T-helper 2 cell treated with Interferon-gamma antibody and Interleukin-4, amounts not matched to agents 5 μg/mL and 100 μg/mL, for 36 hours (primary cell): Measurements from ENCODE around the gene PCDHB13.
"Not testable (repeated sequence)": the region's sequence is repeated elsewhere in the genome, so short reads cannot be mapped to it uniquely, and the experiment has no call there.

Source experiments
- DNase-seq: peaks from one replicate; pipeline ENCODE4 v3.0.0; 2021; ENCODE audit warnings: low spot score
- H3K27ac Mint-ChIP-seq: one replicate; pipeline ENCODE4 v1.8.0; 2021; ENCODE audit warnings: mild to moderate bottlenecking, mixed read lengths
- H3K27me3 Mint-ChIP-seq: one replicate; pipeline ENCODE4 v1.8.0; 2021; ENCODE audit warnings: low read depth, mixed read lengths
- H3K36me3 Mint-ChIP-seq: one replicate; pipeline ENCODE4 v1.8.0; 2021; ENCODE audit warnings: low read depth, mixed read lengths
- H3K4me1 Mint-ChIP-seq: one replicate; pipeline ENCODE4 v1.8.0; 2021; ENCODE audit warnings: low read depth, mixed read lengths
- H3K4me3 Mint-ChIP-seq: one replicate; pipeline ENCODE4 v1.8.0; 2022; ENCODE audit warnings: mild to moderate bottlenecking, moderate library complexity, mixed read lengths
- H3K9me3 Mint-ChIP-seq: one replicate; pipeline ENCODE4 v1.8.0; 2021; ENCODE audit warnings: mixed read lengths

The PCDHB13 gene

DNA sequence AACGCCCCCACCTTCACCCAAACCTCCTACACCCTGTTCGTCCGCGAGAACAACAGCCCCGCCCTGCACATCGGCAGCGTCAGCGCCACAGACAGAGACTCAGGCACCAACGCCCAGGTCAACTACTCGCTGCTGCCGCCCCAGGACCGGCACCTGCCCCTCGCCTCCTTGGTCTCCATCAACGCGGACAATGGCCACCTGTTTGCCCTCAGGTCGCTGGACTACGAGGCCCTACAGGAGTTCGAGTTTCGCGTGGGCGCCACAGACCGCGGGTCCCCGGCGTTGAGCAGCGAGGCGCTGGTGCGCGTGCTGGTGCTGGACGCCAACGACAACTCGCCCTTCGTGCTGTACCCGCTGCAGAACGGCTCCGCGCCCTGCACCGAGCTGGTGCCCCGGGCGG is 11.1 kb downstream of the PCDHB13 start:
- not testable (repeated sequence) for H3K27me3 Mint-ChIP-seq, DNase-seq, H3K27ac Mint-ChIP-seq, H3K4me1 Mint-ChIP-seq, H3K36me3 Mint-ChIP-seq, H3K4me3 Mint-ChIP-seq
- H3K9me3 Mint-ChIP-seq, result peaks cover 31% of the 10 kb centered on the region

- not testable (repeated sequence) for H3K4me3 Mint-ChIP-seq, H3K27ac Mint-ChIP-seq, DNase-seq, H3K36me3 Mint-ChIP-seq, H3K4me1 Mint-ChIP-seq, H3K27me3 Mint-ChIP-seq
- peaks cover 27% of the 10 kb centered on the region for H3K9me3 Mint-ChIP-seq
Observed at GRCh38 chr5:141225421-141225820, 11.7 kb downstream of the PCDHB13 start.

DNA sequence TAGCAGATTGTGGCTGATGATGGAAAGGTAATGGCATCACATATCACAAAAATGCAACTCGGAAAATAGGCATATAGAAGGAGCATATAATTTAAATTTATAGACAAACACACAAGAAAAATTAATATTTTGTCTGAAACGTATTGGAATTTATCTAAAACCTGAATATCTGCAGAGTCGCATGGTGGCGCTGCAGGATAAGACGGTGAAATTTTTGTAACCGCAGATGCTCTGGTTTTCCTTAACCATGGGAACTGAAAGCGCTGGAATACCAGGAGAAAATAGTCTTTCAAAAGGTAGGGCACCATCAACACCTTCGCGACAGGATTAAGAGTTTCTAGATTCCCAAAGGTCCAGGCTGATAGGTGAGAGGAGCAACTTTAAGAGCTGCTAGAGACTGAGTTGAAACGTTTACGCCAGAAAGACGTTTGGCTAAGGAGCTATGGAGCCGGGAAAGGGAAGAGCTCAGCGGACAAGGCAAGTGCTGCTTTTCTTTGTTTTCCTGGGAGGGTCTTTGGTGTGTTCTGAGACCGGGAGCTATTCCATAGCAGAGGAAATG is 20.5 kb downstream of the PCDHB13 start:
- H3K27me3 Mint-ChIP-seq, result no peaks in the 10 kb centered on the region
- H3K36me3 Mint-ChIP-seq, result no peaks in the 10 kb centered on the region
- no peaks in the 10 kb centered on the region for H3K4me1 Mint-ChIP-seq
- DNase-seq, result no peak
- H3K9me3 Mint-ChIP-seq, result peaks cover 37% of the 10 kb centered on the region
- no peak overlapping the region for H3K27ac Mint-ChIP-seq
- no peak overlapping the region for H3K4me3 Mint-ChIP-seq

DNA sequence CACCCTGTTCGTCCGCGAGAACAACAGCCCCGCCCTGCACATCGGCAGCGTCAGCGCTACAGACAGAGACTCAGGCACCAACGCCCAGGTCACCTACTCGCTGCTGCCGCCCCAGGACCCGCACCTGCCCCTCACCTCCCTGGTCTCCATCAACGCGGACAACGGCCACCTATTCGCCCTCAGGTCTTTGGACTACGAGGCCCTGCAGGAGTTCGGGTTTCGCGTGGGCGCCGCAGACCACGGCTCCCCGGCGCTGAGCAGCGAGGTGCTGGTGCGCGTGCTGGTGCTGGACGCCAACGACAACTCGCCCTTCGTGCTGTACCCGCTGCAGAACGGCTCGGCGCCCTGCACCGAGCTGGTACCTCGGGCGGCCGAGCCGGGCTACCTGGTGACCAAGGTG is 22.2 kb downstream of the PCDHB13 start:
- H3K27ac Mint-ChIP-seq, H3K36me3 Mint-ChIP-seq, H3K4me3 Mint-ChIP-seq, H3K27me3 Mint-ChIP-seq, DNase-seq, H3K4me1 Mint-ChIP-seq: not testable (repeated sequence)
- peaks cover 51% of the 10 kb centered on the region for H3K9me3 Mint-ChIP-seq

DNA sequence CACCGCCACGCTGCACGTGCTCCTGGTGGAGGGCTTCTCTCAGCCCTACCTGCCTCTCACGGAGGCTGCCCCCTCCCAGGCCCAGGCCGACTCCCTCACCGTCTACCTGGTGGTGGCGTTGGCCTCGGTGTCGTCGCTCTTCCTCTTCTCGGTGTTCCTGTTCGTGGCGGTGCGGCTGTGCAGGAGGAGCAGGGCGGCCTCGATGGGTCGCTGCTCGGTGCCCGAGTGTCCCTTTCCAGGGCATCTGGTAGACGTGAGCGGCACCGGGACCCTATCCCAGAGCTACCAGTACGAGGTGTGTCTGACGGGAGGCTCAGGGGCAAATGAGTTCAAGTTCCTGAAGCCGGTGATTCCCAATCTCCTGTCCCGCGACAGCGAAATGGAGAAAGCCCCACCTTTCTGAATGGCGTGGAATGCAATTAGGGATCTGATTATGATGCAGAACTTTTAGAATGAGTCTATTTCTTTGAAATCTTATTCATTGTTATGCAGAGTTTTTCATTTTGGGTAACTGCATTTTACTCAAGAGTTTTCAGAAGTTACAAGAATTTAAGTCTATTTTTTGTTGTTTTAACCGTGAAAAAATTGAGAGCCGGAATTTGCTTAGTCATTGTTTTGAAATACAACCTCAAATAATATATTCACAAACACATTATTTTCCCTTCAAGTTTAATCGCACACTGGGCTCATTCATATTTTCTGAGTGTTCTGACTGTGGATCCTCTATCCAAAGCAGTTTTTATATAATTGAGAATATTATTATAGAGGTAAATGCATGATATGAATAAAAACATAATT is 23.0 kb downstream of the PCDHB13 start:
- peak overlapping the region; percentile 65 for H3K27ac Mint-ChIP-seq
- no peaks in the 10 kb centered on the region for H3K36me3 Mint-ChIP-seq
- no peak overlapping the region for H3K4me3 Mint-ChIP-seq
- no peaks in the 10 kb centered on the region for H3K4me1 Mint-ChIP-seq
- no peak for DNase-seq
- no peaks in the 10 kb centered on the region for H3K27me3 Mint-ChIP-seq
- H3K9me3 Mint-ChIP-seq, result peaks cover 46% of the 10 kb centered on the region

GRCh38 chr5:141241496-141241895 is 27.8 kb downstream of the PCDHB13 start:
- Mint-ChIP-seq H3K4me1 (no peaks in the 10 kb centered on the region), H3K9me3 (peaks cover 59% of the 10 kb centered on the region), H3K36me3 (no peaks in the 10 kb centered on the region), H3K27me3 (no peaks in the 10 kb centered on the region), H3K4me3 (no peak overlapping the region), H3K27ac (no peak overlapping the region)
- DNase-seq, result no peak

DNA sequence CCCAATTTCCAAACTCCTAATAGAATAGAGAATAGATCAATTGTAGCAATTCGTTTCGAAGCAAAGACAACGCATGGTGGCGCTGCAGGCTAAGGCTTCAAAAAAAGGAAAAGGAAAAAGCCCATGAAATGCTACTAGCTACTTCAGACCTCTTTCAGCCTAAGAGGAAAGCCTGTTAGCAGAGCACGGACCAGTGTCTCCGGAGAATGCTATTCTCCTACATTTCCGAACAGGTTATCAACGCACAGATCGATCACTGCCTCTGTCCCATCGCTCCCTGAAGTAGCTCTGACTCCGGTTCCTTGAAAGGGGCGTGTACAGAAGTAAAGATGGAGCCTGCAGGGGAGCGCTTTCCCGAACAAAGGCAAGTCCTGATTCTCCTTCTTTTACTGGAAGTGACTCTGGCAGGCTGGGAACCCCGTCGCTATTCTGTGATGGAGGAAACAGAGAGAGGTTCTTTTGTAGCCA is 31.6 kb downstream of the PCDHB13 start, which contains the start of gene PCDHB15:
TSS of gene PCDHB15 (plus strand) at position 146 of the 468 bp plus-strand sequence. CDS start at position 330, 184 bp downstream.
- no peak for DNase-seq
- H3K9me3 Mint-ChIP-seq, result peaks cover 69% of the 10 kb centered on the region
- H3K27me3 Mint-ChIP-seq, result no peaks in the 10 kb centered on the region
- H3K36me3 Mint-ChIP-seq, result no peaks in the 10 kb centered on the region
- no peak within 1 kb of the TSS for H3K4me3 Mint-ChIP-seq
- no peak within 1 kb of the TSS for H3K27ac Mint-ChIP-seq
- H3K4me1 Mint-ChIP-seq, result no peaks in the 10 kb centered on the region

DNA sequence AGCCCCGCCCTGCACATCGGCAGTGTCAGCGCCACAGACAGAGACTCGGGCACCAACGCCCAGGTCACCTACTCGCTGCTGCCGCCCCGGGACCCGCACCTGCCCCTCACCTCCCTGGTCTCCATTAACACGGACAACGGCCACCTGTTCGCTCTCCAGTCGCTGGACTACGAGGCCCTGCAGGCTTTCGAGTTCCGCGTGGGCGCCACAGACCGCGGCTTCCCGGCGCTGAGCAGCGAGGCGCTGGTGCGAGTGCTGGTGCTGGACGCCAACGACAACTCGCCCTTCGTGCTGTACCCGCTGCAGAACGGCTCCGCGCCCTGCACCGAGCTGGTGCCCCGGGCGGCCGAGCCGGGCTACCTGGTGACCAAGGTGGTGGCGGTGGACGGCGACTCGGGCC is 33.3 kb downstream of the PCDHB13 start:
- not testable (repeated sequence) for H3K27ac Mint-ChIP-seq, DNase-seq, H3K27me3 Mint-ChIP-seq, H3K36me3 Mint-ChIP-seq, H3K4me1 Mint-ChIP-seq, H3K4me3 Mint-ChIP-seq
- H3K9me3 Mint-ChIP-seq, result peaks cover 65% of the 10 kb centered on the region

DNA sequence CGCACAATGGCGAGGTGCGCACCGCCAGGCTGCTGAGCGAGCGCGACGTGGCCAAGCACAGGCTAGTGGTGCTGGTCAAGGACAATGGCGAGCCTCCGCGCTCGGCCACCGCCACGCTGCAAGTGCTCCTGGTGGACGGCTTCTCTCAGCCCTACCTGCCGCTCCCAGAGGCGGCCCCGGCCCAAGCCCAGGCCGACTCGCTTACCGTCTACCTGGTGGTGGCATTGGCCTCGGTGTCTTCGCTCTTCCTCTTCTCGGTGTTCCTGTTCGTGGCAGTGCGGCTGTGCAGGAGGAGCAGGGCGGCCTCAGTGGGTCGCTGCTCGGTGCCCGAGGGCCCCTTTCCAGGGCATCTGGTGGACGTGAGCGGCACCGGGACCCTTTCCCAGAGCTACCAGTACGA is 33.7 kb downstream of the PCDHB13 start:
- H3K4me1 Mint-ChIP-seq, H3K36me3 Mint-ChIP-seq, H3K27me3 Mint-ChIP-seq, DNase-seq, H3K4me3 Mint-ChIP-seq, H3K27ac Mint-ChIP-seq: not testable (repeated sequence)
- H3K9me3 Mint-ChIP-seq, result peaks cover 62% of the 10 kb centered on the region

DNA sequence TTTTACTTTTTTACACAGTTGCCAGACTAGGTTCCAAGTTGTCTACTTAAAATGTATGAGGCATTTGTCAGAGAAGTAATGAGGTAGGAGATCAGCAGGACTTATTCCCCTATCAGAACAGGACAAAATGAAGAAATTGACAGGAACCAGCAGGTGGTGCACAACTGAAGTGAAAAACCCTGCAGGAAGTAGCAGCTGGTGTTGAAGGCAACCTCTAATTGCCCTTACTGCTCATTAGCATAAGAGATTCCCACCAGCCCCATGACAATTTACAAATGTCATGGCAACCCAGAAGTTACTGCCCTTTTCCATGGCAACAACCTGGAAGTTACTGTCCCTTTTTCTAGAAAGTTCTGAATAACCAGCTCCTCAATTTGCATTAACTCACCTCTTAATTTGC is 36.9 kb downstream of the PCDHB13 start:
- DNase-seq, result no peak
- H3K36me3 Mint-ChIP-seq, result peaks cover 2% of the 10 kb centered on the region
- H3K27me3 Mint-ChIP-seq, result no peaks in the 10 kb centered on the region
- peaks cover 63% of the 10 kb centered on the region for H3K9me3 Mint-ChIP-seq
- no peaks in the 10 kb centered on the region for H3K4me1 Mint-ChIP-seq
- H3K27ac Mint-ChIP-seq, result no peak overlapping the region
- H3K4me3 Mint-ChIP-seq, result no peak overlapping the region

GRCh38 chr5:141258464-141258863 is 44.7 kb downstream of the PCDHB13 start:
- Mint-ChIP-seq H3K4me3 (no peak overlapping the region), H3K4me1 (no peaks in the 10 kb centered on the region), H3K36me3 (peaks cover 7% of the 10 kb centered on the region), H3K27me3 (no peaks in the 10 kb centered on the region), H3K27ac (no peak overlapping the region), H3K9me3 (peaks cover 83% of the 10 kb centered on the region)
- DNase-seq, result no peak

GRCh38 chr5:141258948-141259347 is 45.2 kb downstream of the PCDHB13 start:
- Mint-ChIP-seq H3K27me3 (no peaks in the 10 kb centered on the region), H3K4me1 (no peaks in the 10 kb centered on the region), H3K4me3 (no peak overlapping the region), H3K27ac (no peak overlapping the region), H3K36me3 (peaks cover 7% of the 10 kb centered on the region), H3K9me3 (peaks cover 81% of the 10 kb centered on the region)
- DNase-seq, result no peak

DNA sequence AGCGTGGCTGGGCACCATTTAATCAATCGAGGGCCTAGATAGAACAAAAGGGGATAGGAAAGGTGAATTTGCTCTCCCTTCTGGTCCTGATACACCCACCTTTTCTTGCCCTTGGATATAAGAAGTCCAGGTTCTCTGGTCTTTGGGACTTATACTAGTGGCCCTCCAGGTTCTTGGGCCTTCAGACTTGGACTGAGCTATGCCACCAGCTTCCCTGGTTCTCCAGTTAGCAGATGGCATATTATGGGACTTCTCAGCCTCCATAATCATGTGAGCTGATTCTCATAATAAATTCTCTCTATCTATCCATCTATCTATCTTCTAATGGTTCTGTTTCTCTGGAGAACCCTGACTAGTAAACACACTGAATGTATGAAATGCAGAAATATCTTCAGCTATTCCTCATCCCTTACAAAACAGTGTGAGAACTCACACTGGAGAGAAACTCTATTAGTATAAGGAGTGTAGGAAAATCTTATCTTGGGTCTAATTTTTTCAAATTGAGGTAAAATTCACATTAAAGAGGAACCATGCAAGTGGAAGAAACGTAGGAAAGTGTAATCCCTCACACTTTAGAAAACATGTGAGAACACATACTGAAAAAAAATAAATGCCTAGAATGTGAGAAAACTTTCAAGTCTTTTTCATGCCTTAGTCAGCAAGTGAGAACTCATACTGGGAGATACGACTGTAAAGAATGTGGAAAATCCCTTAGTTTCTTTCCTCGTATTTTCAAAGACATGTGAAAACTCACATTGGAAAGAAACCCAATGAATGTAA is 46.9 kb downstream of the PCDHB13 start:
- Mint-ChIP-seq H3K27ac (no peak overlapping the region), H3K4me1 (no peaks in the 10 kb centered on the region), H3K27me3 (no peaks in the 10 kb centered on the region), H3K4me3 (no peak overlapping the region), H3K36me3 (peaks cover 5% of the 10 kb centered on the region), H3K9me3 (peaks cover 79% of the 10 kb centered on the region)
- DNase-seq, result no peak

DNA sequence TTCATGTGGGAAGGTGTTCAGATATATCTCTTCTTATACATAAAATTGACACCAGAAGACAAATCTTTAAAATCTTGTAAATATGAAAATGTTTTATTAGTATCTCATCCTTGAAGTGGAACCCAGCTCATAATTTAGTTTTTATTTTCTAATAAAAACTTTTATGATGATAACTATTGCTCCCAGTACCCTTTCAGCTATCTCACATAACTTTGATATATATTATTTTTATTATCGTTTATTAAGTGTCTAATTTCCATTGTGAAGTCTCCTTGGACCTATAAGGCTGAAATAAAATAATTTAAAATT is 47.5 kb downstream of the PCDHB13 start:
- no peaks in the 10 kb centered on the region for H3K27me3 Mint-ChIP-seq
- H3K27ac Mint-ChIP-seq, result no peak overlapping the region
- H3K4me1 Mint-ChIP-seq, result no peaks in the 10 kb centered on the region
- no peak for DNase-seq
- no peak overlapping the region for H3K4me3 Mint-ChIP-seq
- H3K9me3 Mint-ChIP-seq, result peaks cover 79% of the 10 kb centered on the region
- peaks cover 5% of the 10 kb centered on the region for H3K36me3 Mint-ChIP-seq
